Anterior cingulate cortex (tissue), 58 donors: ENCODE data around the gene PUM1.

Experiments used
- DNase-seq, 58 donors: peaks; one replicate each; lab custom pipeline; 2025; lab: John Stamatoyannopoulos, UW

Gene PUM1

DNA sequence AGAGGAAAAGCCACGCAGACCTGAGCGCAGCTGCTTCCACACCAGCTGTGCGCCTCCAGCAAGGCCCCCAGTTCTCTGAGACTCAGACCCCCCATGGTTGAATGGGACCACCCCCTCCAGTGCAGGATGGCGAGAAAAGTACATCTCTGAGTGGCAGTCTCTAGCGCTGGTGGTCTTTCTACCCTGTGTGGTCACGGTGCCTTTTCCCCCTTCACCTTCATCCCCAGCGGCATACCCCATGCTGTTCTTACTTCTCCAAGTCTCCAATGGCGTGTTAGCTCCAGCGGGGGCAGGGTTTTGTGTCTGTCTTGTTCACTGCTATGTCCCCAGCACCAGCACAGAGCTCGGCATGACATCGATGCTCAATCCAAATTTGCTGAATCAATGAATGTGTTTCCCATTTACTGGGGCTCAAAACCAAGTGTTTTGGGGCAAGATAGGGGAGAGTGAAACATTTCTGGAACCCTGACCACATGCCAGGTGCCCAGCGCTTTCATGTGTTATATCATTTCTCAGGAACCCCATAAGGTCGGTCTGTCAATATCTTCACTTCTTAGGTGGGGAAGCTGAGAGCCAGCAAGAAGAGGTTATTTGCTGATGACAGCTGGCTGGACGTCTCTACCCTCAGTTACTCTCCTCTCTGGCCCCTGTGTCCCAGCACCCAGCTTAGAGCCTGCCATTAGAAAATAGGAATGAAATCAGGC is 156.0 kb downstream of the PUM1 start:
- DNase-seq: peak in 4 of 58 donors; percentile 12 to 36 (median 28)

- peak in 1 of 58 donors; percentile 37 for DNase-seq
Measured at GRCh38 chr1:30908696-30909364, 156.7 kb downstream of the PUM1 start, which contains the start of gene SDC3. TSS of gene SDC3 (minus strand) at chr1:30908758. CDS start at chr1:30908586, 172 bp downstream.

GRCh38 chr1:30908316-30908695 is 157.2 kb downstream of the PUM1 start:
- DNase-seq: no peak

DNA sequence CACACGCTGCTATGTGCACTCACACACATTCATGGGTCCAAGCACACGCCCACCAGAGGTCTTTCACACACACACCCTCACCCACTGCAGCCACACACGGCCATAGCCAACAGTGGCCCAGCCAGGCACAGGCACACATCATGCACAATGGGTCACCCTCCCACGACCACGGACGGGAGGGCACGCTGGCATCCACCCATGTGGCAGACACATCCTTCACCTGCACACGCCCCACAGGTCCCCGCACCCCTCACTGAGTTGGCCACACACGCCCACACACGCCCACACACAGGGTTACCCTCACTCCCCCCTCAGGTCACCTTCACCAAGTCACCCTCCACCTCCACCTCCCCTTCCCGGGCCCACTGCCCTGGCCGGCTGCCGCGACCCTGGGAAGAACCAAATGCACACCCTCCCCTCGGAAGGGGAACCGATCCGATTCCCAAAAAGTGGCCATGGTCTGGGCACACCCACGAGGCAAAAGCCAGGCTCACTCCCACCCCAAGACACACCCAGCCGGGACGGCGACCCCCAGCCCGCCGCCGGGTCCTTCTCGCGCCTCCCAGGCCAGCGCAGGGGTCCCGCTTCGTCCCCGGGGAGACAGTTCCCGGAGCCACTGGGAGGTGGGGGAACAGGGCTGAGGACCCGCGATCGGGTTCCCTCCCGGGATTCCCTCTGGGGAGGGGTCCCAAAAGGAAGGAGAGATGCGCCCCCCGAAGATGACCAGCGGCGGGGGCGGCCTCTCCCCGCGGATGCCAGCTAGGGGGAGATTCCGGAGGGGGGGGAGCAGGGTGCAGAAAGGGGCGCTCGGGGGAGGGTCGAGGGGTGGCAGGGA is 157.8 kb downstream of the PUM1 start:
- DNase-seq: peak in 1 of 58 donors; percentile 83

GRCh38 chr1:30906631-30907441 is 158.7 kb downstream of the PUM1 start:
- DNase-seq: no peak

DNA sequence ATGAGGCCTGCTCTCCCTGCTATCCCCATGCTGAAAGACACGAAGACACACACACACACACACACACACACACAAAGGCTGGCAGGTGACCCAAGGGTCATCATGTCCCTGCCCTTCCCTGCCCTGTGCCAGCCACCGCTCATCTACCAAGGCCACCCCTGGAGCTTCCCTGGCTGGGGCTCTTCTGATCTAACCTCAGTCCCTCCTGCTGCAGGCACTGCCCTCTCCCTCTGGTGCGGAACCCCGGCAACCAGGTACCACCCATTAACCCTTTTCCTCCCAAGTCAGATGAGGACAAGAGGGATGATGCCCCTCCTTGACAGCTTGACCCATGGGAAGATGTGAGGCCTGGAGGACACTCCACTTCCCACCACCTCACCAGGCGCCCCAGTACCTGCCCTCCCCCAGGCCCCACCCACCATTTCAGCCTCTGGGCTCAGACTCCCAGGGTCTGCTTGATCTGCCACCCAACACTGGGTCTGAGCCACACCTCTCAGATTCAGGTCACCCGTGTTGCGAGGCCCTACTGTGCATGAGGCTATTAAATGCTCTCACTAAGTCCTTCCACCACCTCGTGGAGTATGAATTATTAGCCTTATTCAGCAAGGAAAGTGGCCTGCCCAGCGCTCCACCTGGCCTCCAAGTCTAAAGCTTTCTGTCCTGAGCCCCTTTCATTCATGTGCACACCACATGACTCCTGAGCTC is 159.4 kb downstream of the PUM1 start:
- DNase-seq: no peak

DNA sequence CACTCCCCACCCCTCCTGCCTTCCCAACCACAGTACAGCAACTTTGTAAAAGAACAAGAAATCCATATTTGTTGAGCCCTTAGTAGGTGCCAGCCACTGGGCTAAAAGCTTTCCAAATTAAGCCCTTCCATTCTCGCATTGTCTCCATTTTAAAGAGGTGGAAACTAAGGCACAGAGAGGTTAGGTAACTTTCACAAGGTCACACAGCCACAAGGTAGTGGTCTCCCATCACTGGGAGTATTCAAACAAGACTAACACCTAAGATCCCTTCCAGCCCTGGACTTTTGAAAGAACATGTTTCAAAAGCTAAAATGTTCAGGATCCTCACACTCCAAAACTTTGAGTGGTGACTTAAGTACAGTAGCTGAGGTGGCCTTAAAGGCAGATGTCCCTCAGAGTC is 160.1 kb downstream of the PUM1 start:
- no peak for DNase-seq

GRCh38 chr1:30904962-30905335 is 160.6 kb downstream of the PUM1 start:
- DNase-seq: no peak

- no peak for DNase-seq
Measured at GRCh38 chr1:30904191-30904961, 161.1 kb downstream of the PUM1 start.

DNA sequence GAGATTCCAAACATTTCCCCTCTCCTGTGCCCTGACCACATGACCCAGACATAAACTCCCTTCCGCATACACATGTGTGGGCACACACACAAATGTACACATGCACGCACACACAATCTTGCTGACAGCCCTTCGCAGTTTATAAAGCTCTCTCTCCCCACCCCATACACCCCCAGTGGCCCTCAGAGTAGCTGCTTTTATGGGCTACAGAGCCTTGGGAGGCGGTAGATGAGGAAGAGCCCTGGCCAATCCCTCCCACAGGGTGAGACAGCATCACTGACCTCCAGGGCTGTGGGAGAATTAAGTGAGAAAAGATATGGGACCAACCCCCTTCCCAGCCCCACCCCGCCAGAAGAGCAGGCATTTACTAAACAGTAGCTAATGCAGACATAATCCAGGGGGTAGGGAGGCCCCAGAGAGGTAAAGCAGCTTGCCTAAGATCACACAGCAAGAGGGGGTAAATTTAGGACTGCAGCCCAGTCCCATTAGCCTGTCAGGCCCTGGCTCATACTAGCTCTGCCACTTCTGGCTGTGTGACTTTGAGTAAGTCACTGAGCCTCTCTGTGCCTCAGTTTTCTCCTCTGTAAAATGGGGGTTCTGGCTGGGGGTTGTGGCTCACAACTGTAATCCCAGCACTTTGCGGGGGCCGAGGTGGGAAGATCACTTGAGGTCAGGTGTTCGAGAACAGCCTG is 162.0 kb downstream of the PUM1 start:
- no peak for DNase-seq

DNA sequence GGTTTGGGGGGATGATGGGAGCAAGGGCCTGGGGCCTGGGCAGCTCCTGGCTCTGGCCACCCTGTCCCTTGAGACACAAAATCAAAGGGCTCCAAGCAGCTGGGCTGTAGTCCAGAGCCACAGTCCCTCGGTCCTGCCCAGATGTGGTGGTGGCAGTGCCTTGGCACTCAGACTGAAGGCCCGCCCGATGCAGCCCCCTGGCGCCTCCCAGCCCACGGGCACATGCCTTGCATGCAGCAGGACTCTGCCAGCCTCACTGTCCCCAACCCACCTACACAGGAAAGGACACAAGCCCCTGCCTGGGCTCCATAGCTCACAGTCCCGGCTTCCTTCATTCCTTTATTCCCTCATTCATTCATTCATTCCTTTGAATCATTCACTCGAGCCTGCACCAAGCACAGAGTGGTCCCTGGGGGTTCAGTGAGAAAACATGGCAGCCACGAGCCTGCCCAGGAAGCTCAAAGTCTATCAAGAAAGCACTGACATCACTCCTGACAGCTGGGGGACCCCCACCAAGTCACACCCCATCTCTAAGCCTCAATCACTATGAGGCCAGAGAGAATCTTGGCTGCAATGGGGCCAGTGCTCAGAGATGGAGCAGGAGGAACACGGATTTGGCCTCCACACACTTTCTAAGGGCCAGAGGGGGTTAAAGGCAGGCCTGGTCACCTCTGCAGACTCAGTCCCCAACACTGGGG is 162.8 kb downstream of the PUM1 start:
- DNase-seq: peak in 4 of 58 donors; percentile 8 to 31 (median 24)

DNA sequence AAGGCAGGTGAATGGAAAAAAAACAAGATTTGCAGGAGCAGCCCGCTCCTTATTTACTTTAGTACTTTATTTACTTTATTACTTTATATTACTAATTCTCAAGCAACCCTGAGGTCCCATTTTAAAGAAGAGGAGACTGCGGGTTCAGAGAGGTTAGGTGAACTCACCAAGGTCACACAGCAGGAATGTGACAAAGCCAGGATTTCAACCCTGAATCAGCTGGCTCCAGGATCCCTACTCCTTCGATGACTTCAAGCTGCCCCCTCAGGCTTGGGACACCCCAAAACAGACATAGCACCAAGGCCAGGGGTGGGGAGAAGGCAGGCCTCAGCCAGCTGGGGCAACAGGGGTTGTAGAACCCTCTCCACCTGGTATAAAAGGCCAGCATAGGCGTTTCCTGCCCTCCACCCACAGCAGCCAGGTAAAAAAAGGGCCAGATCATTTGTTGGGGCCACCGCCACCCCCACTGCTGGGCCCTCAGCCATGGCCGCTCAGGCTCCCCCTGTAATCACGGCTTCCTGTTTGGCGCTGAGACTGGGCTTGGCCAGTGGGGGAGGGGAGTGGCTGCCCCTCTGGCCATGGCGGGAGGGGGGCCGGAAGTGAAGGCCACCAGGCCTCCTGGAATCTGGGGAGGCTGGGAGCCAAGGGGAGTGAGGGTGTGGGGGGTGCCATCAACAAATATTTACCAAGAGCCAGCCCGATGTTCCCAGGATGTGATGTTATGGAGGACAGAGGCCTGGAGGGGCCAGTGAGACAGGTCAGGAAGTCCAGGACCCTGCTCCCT is 163.5 kb downstream of the PUM1 start:
- DNase-seq: peak in 1 of 58 donors; percentile 34

GRCh38 chr1:30900931-30901560 is 164.5 kb downstream of the PUM1 start:
- DNase-seq: no peak

DNA sequence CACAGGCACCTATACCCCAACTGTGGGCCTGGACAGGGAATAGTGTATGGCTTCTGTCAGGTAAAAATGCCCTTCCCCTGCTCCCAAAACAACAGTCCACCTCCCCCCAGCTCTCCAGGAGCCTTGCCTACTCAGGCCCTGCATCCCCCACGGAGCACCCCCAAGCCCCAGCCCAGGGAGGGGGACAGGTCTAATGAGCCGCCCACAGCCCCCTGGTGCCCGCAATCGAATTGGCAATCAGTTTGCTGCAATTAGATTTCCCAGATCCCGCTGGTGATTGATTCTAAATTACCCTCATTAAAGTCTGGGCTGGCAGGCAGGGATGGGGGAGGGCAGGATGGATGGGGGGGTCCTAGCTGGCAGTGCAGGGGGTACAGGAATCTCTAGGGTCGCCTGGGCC is 165.0 kb downstream of the PUM1 start:
- no peak for DNase-seq

DNA sequence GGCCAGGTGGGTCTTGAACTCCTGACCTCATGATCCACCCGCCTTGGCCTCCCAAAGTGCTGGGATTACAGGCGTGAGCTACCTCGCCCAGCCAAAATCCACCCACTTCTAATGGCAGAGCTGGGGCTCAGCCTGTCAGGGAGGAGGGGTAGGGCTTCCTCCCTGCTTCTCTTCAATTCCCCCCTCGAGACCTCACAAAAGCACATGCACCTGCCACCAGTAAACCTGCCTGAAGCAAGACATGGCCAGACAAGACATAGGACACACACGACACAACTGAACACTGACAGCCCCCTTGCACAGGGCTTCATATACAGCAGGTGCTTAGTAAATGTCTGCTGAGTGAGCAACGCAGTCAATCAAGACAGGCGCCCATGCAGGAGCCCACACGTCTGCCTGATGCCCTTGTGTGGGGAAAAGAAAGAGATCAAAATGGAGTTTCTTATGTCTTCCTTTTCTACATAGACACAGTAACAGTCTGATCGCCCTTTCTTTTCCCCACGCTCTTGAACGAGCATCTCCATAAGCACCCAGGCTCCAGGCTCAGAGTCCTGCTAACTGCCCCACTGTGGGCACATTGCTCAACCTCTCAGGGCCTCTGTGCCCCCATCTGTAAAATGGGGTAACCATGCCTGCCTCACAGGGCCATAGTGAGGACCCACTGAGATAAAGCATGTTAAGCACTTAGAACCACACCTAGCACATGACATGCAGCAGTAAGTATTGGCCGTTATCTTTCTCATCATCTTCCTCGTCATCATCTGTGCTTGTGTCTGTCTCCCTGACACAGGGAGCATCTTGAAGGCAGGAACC is 165.7 kb downstream of the PUM1 start:
- no peak for DNase-seq
